WTC11 (cell line): ENCODE results near the gene CITED4. TPM values are rescaled to one million over a fixed set of nuclear protein-coding genes. Genes with fewer than 3 reads are reported as not detected.

Experiments
- ATAC-seq: fragments of 200-7000 bp; cut with Tn5 transposase; 2 replicates; pipeline ENCODE4 v1.10.0; 2021; ENCODE audit warnings: mild to moderate bottlenecking, moderate library complexity
- CTCF ChIA-PET: fragments of 300-600 bp; sonication (Branson Sonifier 250); formaldehyde crosslinking; loops from one replicate; lab custom pipeline; 2021; ENCODE audit warnings: antibody characterized with exemption; lab: Charles Lee
- POLR2A ChIA-PET: fragments of 350-600 bp; sonication (Branson Sonifier 250); formaldehyde crosslinking; loops from one replicate; lab custom pipeline; 2021; ENCODE audit warnings: antibody characterized with exemption; lab: Charles Lee
- DNase-seq: peaks from one replicate; pipeline ENCODE4 v3.0.0; 2021; ENCODE audit warnings: low spot score
- H3K27ac Mint-ChIP-seq: 2 replicates; pipeline ENCODE4 v1.8.0; 2021; ENCODE audit warnings: mixed read lengths
- H3K27me3 Mint-ChIP-seq: 2 replicates; pipeline ENCODE4 v1.8.0; 2021; ENCODE audit warnings: low read depth, mild to moderate bottlenecking, moderate library complexity, mixed read lengths
- H3K36me3 Mint-ChIP-seq: 2 replicates; pipeline ENCODE4 v1.8.0; 2021; ENCODE audit warnings: mixed read lengths
- H3K4me1 Mint-ChIP-seq: 2 replicates; pipeline ENCODE4 v1.8.0; 2022; ENCODE audit warnings: mixed read lengths
- H3K4me3 Mint-ChIP-seq: 2 replicates; pipeline ENCODE4 v1.8.0; 2021; ENCODE audit warnings: mild to moderate bottlenecking, moderate library complexity, mixed read lengths
- H3K9me3 Mint-ChIP-seq: 2 replicates; pipeline ENCODE4 v1.8.0; 2021; ENCODE audit warnings: mixed read lengths
- CREB1 ChIP-seq: sonication (generic); formaldehyde crosslinking; IDR thresholded peaks from 2 replicates; pipeline ENCODE4 v1.8.0; 2023; ENCODE audit warnings: mild to moderate bottlenecking, missing genetic modification reagents
- FOXJ3 ChIP-seq: sonication (generic); formaldehyde crosslinking; IDR thresholded peaks from 2 replicates; pipeline ENCODE4 v1.9.0; 2021; ENCODE audit warnings: missing genetic modification reagents, mild to moderate bottlenecking, borderline replicate concordance
- GRHL2 ChIP-seq: fragments of 250-450 bp; sonication (Bioruptor Pico); IDR thresholded peaks from 2 replicates; pipeline ENCODE4 v1.8.0; 2022; ENCODE audit warnings: mild to moderate bottlenecking, moderate library complexity; ENCODE audit not compliant: insufficient replicate concordance, severe bottlenecking
- NR1H2 ChIP-seq: sonication (generic); formaldehyde crosslinking; IDR thresholded peaks from 2 replicates; pipeline ENCODE4 v1.9.0; 2021; ENCODE audit warnings: mild to moderate bottlenecking, moderate library complexity, missing genetic modification reagents
- RORB ChIP-seq: fragments of 250-450 bp; sonication (Bioruptor Pico); IDR thresholded peaks from 2 replicates; pipeline ENCODE4 v1.9.0; 2021; ENCODE audit warnings: mild to moderate bottlenecking
- ZNF121 ChIP-seq: sonication (generic); formaldehyde crosslinking; IDR thresholded peaks from 2 replicates; pipeline ENCODE4 v1.8.0; 2023; ENCODE audit warnings: missing genetic modification reagents
- ZNF219 ChIP-seq: sonication (generic); formaldehyde crosslinking; IDR thresholded peaks from 2 replicates; pipeline ENCODE4 v1.8.0; 2023; ENCODE audit warnings: missing genetic modification reagents, mild to moderate bottlenecking, borderline replicate concordance
- ZNF263 ChIP-seq: sonication (generic); formaldehyde crosslinking; IDR thresholded peaks from 2 replicates; pipeline ENCODE4 v1.8.1; 2022; ENCODE audit warnings: low read depth, mild to moderate bottlenecking, moderate library complexity, missing genetic modification reagents
- total RNA-seq: library from RNA; stranded (reverse); gene quantifications from 3 replicates; pipeline ENCODE4 v1.2.3, GENCODE V29; 2021
- TF ChIP-seq, protein P1 (sequence below): sonication (generic); formaldehyde crosslinking; IDR thresholded peaks from 2 replicates; pipeline ENCODE4 v1.8.1; 2023; ENCODE audit warnings: mild to moderate bottlenecking, missing genetic modification reagents, moderate library complexity
- TF ChIP-seq, protein P2 (sequence below): sonication (generic); formaldehyde crosslinking; IDR thresholded peaks from 2 replicates; pipeline ENCODE4 v1.8.0; 2022; ENCODE audit warnings: mild to moderate bottlenecking, missing genetic modification reagents
- TF ChIP-seq, protein P3 (sequence below): sonication (generic); formaldehyde crosslinking; IDR thresholded peaks from 2 replicates; pipeline ENCODE4 v1.8.0; 2023; ENCODE audit warnings: missing genetic modification reagents
- TF ChIP-seq, protein P4 (sequence below): sonication (generic); formaldehyde crosslinking; IDR thresholded peaks from 2 replicates; pipeline ENCODE4 v1.8.1; 2023; ENCODE audit warnings: mild to moderate bottlenecking, missing genetic modification reagents, borderline replicate concordance
- TF ChIP-seq, protein P5 (sequence below): fragments of 250-450 bp; sonication (Bioruptor Pico); IDR thresholded peaks from 2 replicates; pipeline ENCODE4 v2.1.2; 2022; ENCODE audit warnings: mild to moderate bottlenecking, moderate library complexity
- TF ChIP-seq, protein P6 (sequence below): sonication (generic); formaldehyde crosslinking; IDR thresholded peaks from 2 replicates; pipeline ENCODE4 v1.8.1; 2022; ENCODE audit warnings: mild to moderate bottlenecking, moderate library complexity, missing genetic modification reagents

The CITED4 gene
- total RNA-seq, 1 experiment from 2014 or later = 24.6 TPM

DNA sequence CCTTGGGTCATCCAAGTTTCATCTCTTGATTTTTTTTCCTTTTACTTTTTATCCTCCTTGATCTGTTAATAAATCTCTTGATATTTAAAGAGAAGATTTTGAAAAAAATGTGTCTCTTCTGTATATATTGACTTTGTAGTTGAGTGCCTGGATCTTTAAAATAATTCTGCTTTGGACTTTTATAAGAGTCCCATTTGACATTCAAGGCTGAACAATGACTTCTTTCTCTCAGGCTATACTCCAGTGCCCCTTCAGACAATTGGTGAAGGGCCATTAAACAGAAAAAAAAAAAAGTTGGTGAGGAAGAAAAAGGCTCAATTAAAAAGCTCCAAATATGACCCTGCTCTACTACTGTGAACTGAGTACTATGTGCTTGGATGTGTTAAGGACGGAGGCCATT is 40.9 kb upstream of the CITED4 start:
- no peaks in the 10 kb centered on the region for H3K9me3 Mint-ChIP-seq
- TF ChIP-seq GRHL2 (CRISPR knock-in tag) (no peak), CREB1 (CRISPR knock-in tag) (no peak), ZNF263 (CRISPR knock-in tag) (no peak), ZNF121 (CRISPR knock-in tag) (no peak), FOXJ3 (CRISPR knock-in tag) (no peak), RORB (no peak), ZNF219 (CRISPR knock-in tag) (no peak), NR1H2 (CRISPR knock-in tag) (no peak)
- TF ChIP-seq, protein P1, sequence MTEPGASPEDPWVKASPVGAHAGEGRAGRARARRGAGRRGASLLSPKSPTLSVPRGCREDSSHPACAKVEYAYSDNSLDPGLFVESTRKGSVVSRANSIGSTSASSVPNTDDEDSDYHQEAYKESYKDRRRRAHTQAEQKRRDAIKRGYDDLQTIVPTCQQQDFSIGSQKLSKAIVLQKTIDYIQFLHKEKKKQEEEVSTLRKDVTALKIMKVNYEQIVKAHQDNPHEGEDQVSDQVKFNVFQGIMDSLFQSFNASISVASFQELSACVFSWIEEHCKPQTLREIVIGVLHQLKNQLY (CRISPR knock-in tag) = no peak
- TF ChIP-seq, protein P2, sequence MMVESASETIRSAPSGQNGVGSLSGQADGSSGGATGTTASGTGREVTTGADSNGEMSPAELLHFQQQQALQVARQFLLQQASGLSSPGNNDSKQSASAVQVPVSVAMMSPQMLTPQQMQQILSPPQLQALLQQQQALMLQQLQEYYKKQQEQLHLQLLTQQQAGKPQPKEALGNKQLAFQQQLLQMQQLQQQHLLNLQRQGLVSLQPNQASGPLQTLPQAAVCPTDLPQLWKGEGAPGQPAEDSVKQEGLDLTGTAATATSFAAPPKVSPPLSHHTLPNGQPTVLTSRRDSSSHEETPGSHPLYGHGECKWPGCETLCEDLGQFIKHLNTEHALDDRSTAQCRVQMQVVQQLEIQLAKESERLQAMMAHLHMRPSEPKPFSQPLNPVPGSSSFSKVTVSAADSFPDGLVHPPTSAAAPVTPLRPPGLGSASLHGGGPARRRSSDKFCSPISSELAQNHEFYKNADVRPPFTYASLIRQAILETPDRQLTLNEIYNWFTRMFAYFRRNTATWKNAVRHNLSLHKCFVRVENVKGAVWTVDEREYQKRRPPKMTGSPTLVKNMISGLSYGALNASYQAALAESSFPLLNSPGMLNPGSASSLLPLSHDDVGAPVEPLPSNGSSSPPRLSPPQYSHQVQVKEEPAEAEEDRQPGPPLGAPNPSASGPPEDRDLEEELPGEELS = no peak
- TF ChIP-seq, protein P3, sequence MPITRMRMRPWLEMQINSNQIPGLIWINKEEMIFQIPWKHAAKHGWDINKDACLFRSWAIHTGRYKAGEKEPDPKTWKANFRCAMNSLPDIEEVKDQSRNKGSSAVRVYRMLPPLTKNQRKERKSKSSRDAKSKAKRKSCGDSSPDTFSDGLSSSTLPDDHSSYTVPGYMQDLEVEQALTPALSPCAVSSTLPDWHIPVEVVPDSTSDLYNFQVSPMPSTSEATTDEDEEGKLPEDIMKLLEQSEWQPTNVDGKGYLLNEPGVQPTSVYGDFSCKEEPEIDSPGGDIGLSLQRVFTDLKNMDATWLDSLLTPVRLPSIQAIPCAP (CRISPR knock-in tag) = no peak
- TF ChIP-seq, protein P4, sequence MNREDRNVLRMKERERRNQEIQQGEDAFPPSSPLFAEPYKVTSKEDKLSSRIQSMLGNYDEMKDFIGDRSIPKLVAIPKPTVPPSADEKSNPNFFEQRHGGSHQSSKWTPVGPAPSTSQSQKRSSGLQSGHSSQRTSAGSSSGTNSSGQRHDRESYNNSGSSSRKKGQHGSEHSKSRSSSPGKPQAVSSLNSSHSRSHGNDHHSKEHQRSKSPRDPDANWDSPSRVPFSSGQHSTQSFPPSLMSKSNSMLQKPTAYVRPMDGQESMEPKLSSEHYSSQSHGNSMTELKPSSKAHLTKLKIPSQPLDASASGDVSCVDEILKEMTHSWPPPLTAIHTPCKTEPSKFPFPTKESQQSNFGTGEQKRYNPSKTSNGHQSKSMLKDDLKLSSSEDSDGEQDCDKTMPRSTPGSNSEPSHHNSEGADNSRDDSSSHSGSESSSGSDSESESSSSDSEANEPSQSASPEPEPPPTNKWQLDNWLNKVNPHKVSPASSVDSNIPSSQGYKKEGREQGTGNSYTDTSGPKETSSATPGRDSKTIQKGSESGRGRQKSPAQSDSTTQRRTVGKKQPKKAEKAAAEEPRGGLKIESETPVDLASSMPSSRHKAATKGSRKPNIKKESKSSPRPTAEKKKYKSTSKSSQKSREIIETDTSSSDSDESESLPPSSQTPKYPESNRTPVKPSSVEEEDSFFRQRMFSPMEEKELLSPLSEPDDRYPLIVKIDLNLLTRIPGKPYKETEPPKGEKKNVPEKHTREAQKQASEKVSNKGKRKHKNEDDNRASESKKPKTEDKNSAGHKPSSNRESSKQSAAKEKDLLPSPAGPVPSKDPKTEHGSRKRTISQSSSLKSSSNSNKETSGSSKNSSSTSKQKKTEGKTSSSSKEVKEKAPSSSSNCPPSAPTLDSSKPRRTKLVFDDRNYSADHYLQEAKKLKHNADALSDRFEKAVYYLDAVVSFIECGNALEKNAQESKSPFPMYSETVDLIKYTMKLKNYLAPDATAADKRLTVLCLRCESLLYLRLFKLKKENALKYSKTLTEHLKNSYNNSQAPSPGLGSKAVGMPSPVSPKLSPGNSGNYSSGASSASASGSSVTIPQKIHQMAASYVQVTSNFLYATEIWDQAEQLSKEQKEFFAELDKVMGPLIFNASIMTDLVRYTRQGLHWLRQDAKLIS (CRISPR knock-in tag) = no peak
- TF ChIP-seq, protein P5, sequence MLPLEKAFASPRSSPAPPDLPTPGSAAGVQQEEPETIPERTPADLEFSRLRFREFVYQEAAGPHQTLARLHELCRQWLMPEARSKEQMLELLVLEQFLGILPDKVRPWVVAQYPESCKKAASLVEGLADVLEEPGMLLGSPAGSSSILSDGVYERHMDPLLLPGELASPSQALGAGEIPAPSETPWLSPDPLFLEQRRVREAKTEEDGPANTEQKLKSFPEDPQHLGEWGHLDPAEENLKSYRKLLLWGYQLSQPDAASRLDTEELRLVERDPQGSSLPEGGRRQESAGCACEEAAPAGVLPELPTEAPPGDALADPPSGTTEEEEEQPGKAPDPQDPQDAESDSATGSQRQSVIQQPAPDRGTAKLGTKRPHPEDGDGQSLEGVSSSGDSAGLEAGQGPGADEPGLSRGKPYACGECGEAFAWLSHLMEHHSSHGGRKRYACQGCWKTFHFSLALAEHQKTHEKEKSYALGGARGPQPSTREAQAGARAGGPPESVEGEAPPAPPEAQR = no peak
- TF ChIP-seq, protein P6, sequence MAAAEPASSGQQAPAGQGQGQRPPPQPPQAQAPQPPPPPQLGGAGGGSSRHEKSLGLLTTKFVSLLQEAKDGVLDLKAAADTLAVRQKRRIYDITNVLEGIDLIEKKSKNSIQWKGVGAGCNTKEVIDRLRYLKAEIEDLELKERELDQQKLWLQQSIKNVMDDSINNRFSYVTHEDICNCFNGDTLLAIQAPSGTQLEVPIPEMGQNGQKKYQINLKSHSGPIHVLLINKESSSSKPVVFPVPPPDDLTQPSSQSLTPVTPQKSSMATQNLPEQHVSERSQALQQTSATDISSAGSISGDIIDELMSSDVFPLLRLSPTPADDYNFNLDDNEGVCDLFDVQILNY = no peak
- TF ChIP-seq, all 79 proteins: peak for 0
- Mint-ChIP-seq H3K27me3 (no peaks in the 10 kb centered on the region), H3K36me3 (no peaks in the 10 kb centered on the region), H3K4me3 (no peak overlapping the region), H3K27ac (no peak overlapping the region), H3K4me1 (peaks cover 17% of the 10 kb centered on the region)
- ChIA-PET POLR2A (no interaction called here), CTCF (no interaction called here)
- no peak for ATAC-seq
- DNase-seq = no peak
